Motor neuron (in vitro differentiated cells): ENCODE data around the gene CSAG1. TPM values are rescaled to one million over a fixed set of nuclear protein-coding genes. Genes with fewer than 3 reads are reported as not detected.
A peak's percentile ranks its signal among the peaks of the same experiment; 100 is the strongest.
"Not testable (repeated sequence)": the region's sequence is repeated elsewhere in the genome, so short reads cannot be mapped to it uniquely, and the experiment has no call there.

Experiments
- ATAC-seq, 8 experiments: fragments of 200-7000 bp; cut with Tn5 transposase; replicated peaks in 6 of 8; 2 replicates each; pipeline ENCODE4 v1.8.0; 2021; ENCODE audit warnings: mild to moderate bottlenecking in 8 of 8, moderate library complexity in 8 of 8
- H3K27ac ChIP-seq, 2 donors: fragments of 250-450 bp; sonication (Bioruptor Pico); 2 replicates each; pipeline ENCODE4 v1.9.0; 2021; ENCODE audit warnings: antibody characterized with exemption in 2 of 2, mild to moderate bottlenecking in 2 of 2, moderate library complexity in 1 of 2
- H3K4me1 ChIP-seq, 2 donors: fragments of 250-450 bp; sonication (Bioruptor Pico); replicated peaks in 1 of 2; 2 replicates each; pipeline ENCODE4 v1.6.1; 2021; ENCODE audit warnings: antibody characterized with exemption in 2 of 2, mild to moderate bottlenecking in 2 of 2, moderate library complexity in 1 of 2
- H3K4me3 ChIP-seq, 5 donors: fragments of 250-450 bp; sonication (Bioruptor Pico); 2 replicates each; pipeline ENCODE4 v1.9.0; 2021; ENCODE audit warnings: antibody characterized with exemption in 5 of 5, mild to moderate bottlenecking in 5 of 5, moderate library complexity in 4 of 5
- WGBS, 10 experiments: fragments of 450-650 bp; shearing (Covaris generic); methylation state at CpG; one replicate each; pipeline ENCODE4 v1.0.0; 2022; 5-methylcytosine and 5-hydroxymethylcytosine counted together
- in situ Hi-C, 9 experiments: fragments of 400-800 bp; cut with MboI; loops; one replicate each; pipeline ENCODE4 v1.15.0; 2021; ENCODE audit warnings: low sequenced_read_pairs in 9 of 9, low pct_unique_long_range_greater_than_20kb in 2 of 9; ENCODE audit not compliant: unreplicated experiment in 9 of 9
- total RNA-seq, 8 experiments: library from RNA; unstranded; fragments of 300-600 nt; gene quantifications; 2 replicates each; pipeline versions ENCODE4 v1.2.3 to v1.2.4, GENCODE V29; 2022

CSAG1 gene
- under 1 TPM in 1 of 8 experiments, not detected in 7; 1.00 TPM for total RNA-seq

GRCh38 chrX:152733261-152733975 lies at the start of gene CSAG1, which contains the start of gene MAGEA12:
CSAG1 (minus strand) TSS chrX:152733721; CDS start chrX:152732460, 1,261 bp downstream.
MAGEA12 (plus strand) TSS chrX:152733757; CDS start chrX:152736162, 2,405 bp downstream.
- WGBS, 10 experiments = no CpG with 5 or more reads among the region's 21 CpGs
- ATAC-seq = no peak
- Histone ChIP-seq H3K27ac (no peak within 1 kb of the TSS), H3K4me3 (no peak within 1 kb of the TSS), H3K4me1 (no peaks in the 10 kb centered on the region)
- in situ Hi-C loops = no loop called here

- H3K4me3 ChIP-seq, ATAC-seq, H3K4me1 ChIP-seq, in situ Hi-C loops, H3K27ac ChIP-seq: not testable (repeated sequence)
- no CpG with 5 or more reads among the region's 29 CpGs for WGBS, 10 experiments
Observed at GRCh38 chrX:152769549-152770289, 36.2 kb upstream of the CSAG1 start, which contains the start of gene MAGEA6. MAGEA6 (minus strand) TSS chrX:152769689; CDS start chrX:152767650, 2,039 bp downstream.

- ATAC-seq, H3K27ac ChIP-seq, H3K4me3 ChIP-seq, H3K4me1 ChIP-seq, in situ Hi-C loops: not testable (repeated sequence)
- 14 to 79% (median 47%) methylated on average over 1 to 2 of the region's 9 CpGs; no CpG with 5 or more reads in 6 of the 10 experiments for WGBS, 10 experiments
Observed at GRCh38 chrX:152766562-152766961, 33.0 kb upstream of the CSAG1 start.

GRCh38 chrX:152761582-152761981 lies 28.1 kb upstream of the CSAG1 start:
- H3K4me3 ChIP-seq, H3K27ac ChIP-seq, ATAC-seq, H3K4me1 ChIP-seq, in situ Hi-C loops: not testable (repeated sequence)
- WGBS, 10 experiments = no CpG with 5 or more reads among the region's 7 CpGs

- in situ Hi-C loops, H3K27ac ChIP-seq, ATAC-seq, H3K4me1 ChIP-seq, H3K4me3 ChIP-seq: not testable (repeated sequence)
- WGBS, 10 experiments = no CpG with 5 or more reads among the region's 7 CpGs
Observed at GRCh38 chrX:152759544-152759943, 26.0 kb upstream of the CSAG1 start.

- H3K4me1 ChIP-seq, H3K4me3 ChIP-seq, in situ Hi-C loops, H3K27ac ChIP-seq, ATAC-seq: not testable (repeated sequence)
- WGBS, 10 experiments = no CpG with 5 or more reads among the region's 2 CpGs
Observed at GRCh38 chrX:152758918-152759317, 25.4 kb upstream of the CSAG1 start, which contains the start of gene CSAG3. CSAG3 (plus strand) TSS chrX:152759218.

GRCh38 chrX:152754871-152755270 lies 21.4 kb upstream of the CSAG1 start:
- H3K27ac ChIP-seq, H3K4me3 ChIP-seq, ATAC-seq, in situ Hi-C loops, H3K4me1 ChIP-seq: not testable (repeated sequence)
- WGBS, 10 experiments = no CpG with 5 or more reads among the region's 5 CpGs

- H3K27ac ChIP-seq, H3K4me1 ChIP-seq, in situ Hi-C loops, H3K4me3 ChIP-seq: not testable (repeated sequence)
- WGBS, 10 experiments = no CpG with 5 or more reads among the region's 35 CpGs
- ATAC-seq = peak in 1 of 8 experiments; percentile 62
Observed at GRCh38 chrX:152753686-152754650, 20.4 kb upstream of the CSAG1 start, which contains the start of gene MAGEA2. MAGEA2 (minus strand) TSS chrX:152753842; CDS start chrX:152751363, 2,479 bp downstream.

GRCh38 chrX:152738560-152738959 lies 5.0 kb upstream of the CSAG1 start:
- no peak overlapping the region for H3K27ac ChIP-seq
- in situ Hi-C loops = no loop called here
- H3K4me1 ChIP-seq = no peaks in the 10 kb centered on the region
- WGBS, 10 experiments = 0 to 100% (median 36%) methylated on average over 1 to 5 of the region's 5 CpGs; no CpG with 5 or more reads in 4 of the 10 experiments
- H3K4me3 ChIP-seq = no peak overlapping the region
- no peak for ATAC-seq

- in situ Hi-C loops, H3K27ac ChIP-seq, H3K4me1 ChIP-seq, H3K4me3 ChIP-seq, ATAC-seq: not testable (repeated sequence)
- 34% methylated on average over 6 of the region's 12 CpGs; no CpG with 5 or more reads in 9 of the 10 experiments for WGBS, 10 experiments
Observed at GRCh38 chrX:152736528-152736927, 3.0 kb upstream of the CSAG1 start.

- Histone ChIP-seq H3K4me3 (no peak overlapping the region), H3K27ac (no peak overlapping the region), H3K4me1 (no peaks in the 10 kb centered on the region)
- ATAC-seq = no peak
- 42% methylated on average over 6 of the region's 12 CpGs; no CpG with 5 or more reads in 9 of the 10 experiments for WGBS, 10 experiments
- in situ Hi-C loops = no loop called here
Observed at GRCh38 chrX:152735860-152736511, 2.5 kb upstream of the CSAG1 start.

- no peaks in the 10 kb centered on the region for H3K4me1 ChIP-seq
- in situ Hi-C loops = no loop called here
- ATAC-seq = no peak
- H3K4me3 ChIP-seq = no peak overlapping the region
- no peak overlapping the region for H3K27ac ChIP-seq
- 60% methylated on average over 1 of the region's 2 CpGs; no CpG with 5 or more reads in 9 of the 10 experiments for WGBS, 10 experiments
Observed at GRCh38 chrX:152735101-152735500, 1.6 kb upstream of the CSAG1 start.
